BJ (cell line): ENCODE measurements around the gene PLEKHA4. TPM values are rescaled to one million over a fixed set of nuclear protein-coding genes. Genes with fewer than 3 reads are reported as not detected.
A peak's percentile ranks its signal among the peaks of the same experiment; 100 is the strongest.
"Not testable (repeated sequence)": the region's sequence is repeated elsewhere in the genome, so short reads cannot be mapped to it uniquely, and the experiment has no call there.

Experiments
- CTCF ChIA-PET: fragments of 350-600 bp; formaldehyde crosslinking; extraction: SDS; loops from one replicate; lab custom pipeline; 2021; ENCODE audit warnings: antibody characterized with exemption, inconsistent platforms; lab: Yijun Ruan, JAX
- POLR2A ChIA-PET: fragments of 300-600 bp; sonication (Branson Sonifier 250); formaldehyde crosslinking; extraction: SDS; loops from one replicate; lab custom pipeline; 2021; ENCODE audit warnings: antibody characterized with exemption; lab: Charles Lee
- DNase-seq: peaks from one replicate; pipeline ENCODE4 v3.0.0-alpha.2; 2011; ENCODE audit warnings: low read depth
- H3K27me3 ChIP-seq: 2 replicates; pipeline ENCODE4 v1.6.0; 2011; ENCODE audit warnings: low read length; ENCODE audit not compliant: control insufficient read depth, insufficient read depth
- H3K36me3 ChIP-seq: 2 replicates; pipeline ENCODE4 v1.5.1; 2011; ENCODE audit warnings: low read length; ENCODE audit not compliant: control insufficient read depth, insufficient read depth
- H3K4me3 ChIP-seq: 2 replicates; pipeline ENCODE4 v1.5.1; 2011; ENCODE audit warnings: low read depth, mild to moderate bottlenecking, control low read depth, low read length
- polyA plus RNA-seq: library from polyadenylated mRNA; depleted of rRNA; stranded (reverse); fragments of >200 nt; gene quantifications from 2 replicates; pipeline ENCODE4 v1.2.3, GENCODE V29; 2011
- TF ChIP-seq, protein P1 (sequence below): IDR thresholded peaks from 2 replicates; pipeline ENCODE4 v1.5.1; 2011; ENCODE audit warnings: low read depth, mild to moderate bottlenecking, control low read depth, inconsistent platforms, low read length, moderate library complexity; ENCODE audit not compliant: insufficient read depth

PLEKHA4 gene
- polyA plus RNA-seq, 1 experiment = 5.4 TPM

DNA sequence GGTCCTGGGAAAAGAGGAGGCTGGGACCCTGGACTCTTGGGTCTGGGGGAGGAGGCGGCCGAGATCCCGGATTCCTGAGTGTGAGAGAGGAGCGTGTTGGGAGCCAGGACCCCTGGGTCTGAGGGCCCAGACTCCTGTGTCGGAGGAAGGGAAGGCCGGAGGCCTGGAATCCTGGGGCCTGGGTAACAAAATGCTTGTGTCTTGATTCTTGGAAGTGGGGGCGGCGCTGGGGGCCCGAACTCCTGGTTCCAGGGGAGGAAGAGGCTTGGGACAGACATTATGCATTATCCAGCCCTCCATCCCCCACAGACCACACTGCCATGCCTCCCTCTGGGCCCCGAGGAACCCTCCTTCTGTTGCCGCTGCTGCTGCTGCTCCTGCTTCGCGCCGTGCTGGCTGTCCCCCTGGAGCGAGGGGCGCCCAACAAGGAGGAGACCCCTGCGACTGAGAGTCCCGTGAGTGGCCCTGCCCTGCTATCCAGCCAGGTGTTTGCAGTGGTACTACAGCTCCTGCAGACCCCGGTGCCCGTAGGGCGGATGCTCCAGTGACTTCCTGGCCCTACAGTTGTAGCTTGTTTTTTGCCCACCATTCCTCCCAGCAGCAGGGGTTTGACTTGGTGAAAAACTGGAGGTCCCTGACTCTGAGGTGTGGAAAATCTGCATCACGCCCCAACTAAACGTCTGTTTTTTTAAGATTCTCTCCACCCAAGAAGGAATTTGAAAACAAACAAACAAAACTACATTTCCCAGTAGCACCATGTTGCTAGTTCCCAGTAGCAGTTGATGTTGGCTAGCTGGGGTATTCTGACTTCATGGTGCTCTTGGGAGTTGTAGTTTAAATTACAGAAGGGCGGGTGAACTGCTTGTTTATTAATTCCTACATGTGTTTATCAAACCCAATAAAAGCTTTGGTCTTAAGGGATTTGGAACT lies 32.3 kb upstream of the PLEKHA4 start:
- TF ChIP-seq, protein P1, sequence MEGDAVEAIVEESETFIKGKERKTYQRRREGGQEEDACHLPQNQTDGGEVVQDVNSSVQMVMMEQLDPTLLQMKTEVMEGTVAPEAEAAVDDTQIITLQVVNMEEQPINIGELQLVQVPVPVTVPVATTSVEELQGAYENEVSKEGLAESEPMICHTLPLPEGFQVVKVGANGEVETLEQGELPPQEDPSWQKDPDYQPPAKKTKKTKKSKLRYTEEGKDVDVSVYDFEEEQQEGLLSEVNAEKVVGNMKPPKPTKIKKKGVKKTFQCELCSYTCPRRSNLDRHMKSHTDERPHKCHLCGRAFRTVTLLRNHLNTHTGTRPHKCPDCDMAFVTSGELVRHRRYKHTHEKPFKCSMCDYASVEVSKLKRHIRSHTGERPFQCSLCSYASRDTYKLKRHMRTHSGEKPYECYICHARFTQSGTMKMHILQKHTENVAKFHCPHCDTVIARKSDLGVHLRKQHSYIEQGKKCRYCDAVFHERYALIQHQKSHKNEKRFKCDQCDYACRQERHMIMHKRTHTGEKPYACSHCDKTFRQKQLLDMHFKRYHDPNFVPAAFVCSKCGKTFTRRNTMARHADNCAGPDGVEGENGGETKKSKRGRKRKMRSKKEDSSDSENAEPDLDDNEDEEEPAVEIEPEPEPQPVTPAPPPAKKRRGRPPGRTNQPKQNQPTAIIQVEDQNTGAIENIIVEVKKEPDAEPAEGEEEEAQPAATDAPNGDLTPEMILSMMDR = no peak
- peaks cover 13% of the 10 kb centered on the region for H3K36me3 ChIP-seq
- H3K4me3 ChIP-seq = peak overlapping the region; percentile 63
- ChIA-PET CTCF (interaction anchor here (0.9 to 1.2 kb wide), 4 partner anchors 63 to 70 kb away, joined by 3 to 4 read pairs (median 4); no protein-coding TSS in a partner anchor), POLR2A (interaction anchor here (0.6 to 1.1 kb wide), 2 partner anchors 22 to 93 kb away, joined by 3 to 5 read pairs; partner anchors contain the start of gene RUVBL2)
- no peaks in the 10 kb centered on the region for H3K27me3 ChIP-seq
- no peak for DNase-seq

DNA sequence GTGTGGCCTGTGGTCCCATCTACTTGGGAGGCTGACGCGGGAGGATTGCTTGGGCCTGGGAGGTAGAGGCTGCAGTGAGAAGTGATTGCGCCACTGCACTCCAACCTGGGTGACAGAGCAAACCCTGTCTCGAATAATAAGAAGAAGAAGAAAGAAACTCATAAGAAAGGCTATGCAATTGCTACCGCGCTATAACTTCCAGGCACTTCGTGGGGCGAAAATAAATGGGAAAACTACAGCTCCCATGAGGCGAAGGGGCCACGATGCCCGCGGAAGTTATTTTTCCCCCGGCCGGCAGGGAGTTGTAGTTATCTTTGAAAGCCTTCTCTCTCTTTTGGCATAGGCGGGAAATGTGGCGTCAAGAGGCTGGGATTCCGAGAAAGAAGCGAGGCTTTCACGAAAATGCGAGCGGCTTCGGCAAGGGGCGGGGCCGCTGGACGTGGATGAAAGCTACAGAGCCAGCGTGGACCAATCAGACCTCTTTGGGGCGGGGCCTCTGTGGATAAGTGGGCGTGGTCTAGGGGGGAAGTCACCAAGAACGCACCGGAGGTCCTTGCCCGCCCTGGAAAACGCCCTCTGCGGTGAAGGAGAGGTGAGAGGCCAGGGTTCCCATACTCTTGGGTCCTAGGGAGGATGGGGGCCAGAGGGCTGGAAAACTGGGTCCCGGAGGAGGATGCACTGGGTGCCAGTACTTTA lies 31.5 kb upstream of the PLEKHA4 start, which contains the start of gene NUCB1:
NUCB1 (plus strand) TSS at position 532 of the 696 bp plus-strand sequence. CDS start 485 bp downstream, outside the sequence.
- peaks cover 7% of the 10 kb centered on the region for H3K36me3 ChIP-seq
- TF ChIP-seq, protein P1 = peak; percentile 38
- ChIA-PET POLR2A (interaction anchor here (0.6 kb wide), 1 partner anchor 94 kb away, joined by 3 read pairs; the partner anchor contains the start of gene RUVBL2), CTCF (interaction anchor here (1.2 kb wide), 2 partner anchors 64 to 71 kb away, joined by 3 to 4 read pairs; no protein-coding TSS in a partner anchor)
- H3K4me3 ChIP-seq = peak within 1 kb of the TSS; percentile 63
- peak; percentile 95 for DNase-seq
- H3K27me3 ChIP-seq = peaks cover 2% of the 10 kb centered on the region; the same call in 1 of the 2 replicates

DNA sequence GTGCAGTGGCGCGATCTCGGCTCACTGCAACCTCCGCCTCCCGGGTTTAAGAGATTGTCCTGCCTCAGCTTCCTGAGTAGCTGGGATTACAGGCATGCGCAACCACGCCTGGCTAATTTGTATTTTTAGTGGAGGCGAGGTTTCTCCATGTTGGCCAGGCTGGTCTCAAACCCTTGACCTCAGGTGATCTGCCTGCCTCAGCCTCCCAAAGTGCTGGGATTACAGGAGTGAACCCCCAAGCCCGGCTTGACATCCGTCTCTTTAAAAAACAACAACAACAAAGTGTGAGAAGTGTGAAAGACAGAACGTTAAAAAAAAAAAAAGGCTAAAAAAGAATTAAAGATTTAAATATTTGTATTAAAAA lies 31.0 kb upstream of the PLEKHA4 start:
- H3K4me3 ChIP-seq = peak overlapping the region; percentile 63
- H3K27me3 ChIP-seq, H3K36me3 ChIP-seq, POLR2A ChIA-PET, DNase-seq: not testable (repeated sequence)
- CTCF ChIA-PET = interaction anchor here (0.7 to 1.2 kb wide), 3 partner anchors 65 to 111 kb away, joined by 3 to 4 read pairs (median 3); no protein-coding TSS in a partner anchor

DNA sequence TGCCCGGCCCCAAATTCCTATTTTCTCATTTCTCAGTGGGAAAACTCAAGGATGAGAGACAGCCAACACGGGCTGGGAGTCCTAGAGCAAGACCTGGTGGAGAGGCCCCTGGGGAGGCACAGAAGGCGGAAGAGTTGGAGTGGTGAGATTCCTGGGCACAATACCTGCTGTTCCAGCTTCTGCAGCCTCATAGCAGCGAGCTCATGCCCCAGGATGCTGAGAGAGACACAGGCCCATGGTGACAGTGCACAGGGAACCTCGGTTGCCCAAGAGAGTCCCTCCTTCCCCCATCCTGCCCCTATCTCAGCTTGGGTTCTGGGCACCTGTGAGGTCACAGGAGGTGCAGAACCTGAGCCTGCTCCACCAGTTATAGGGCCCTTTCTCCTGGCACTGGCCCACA lies 28.8 kb upstream of the PLEKHA4 start:
- CTCF ChIA-PET = interaction anchor here (0.7 to 1.2 kb wide), 2 partner anchors 17 to 28 kb away, joined by 3 to 4 read pairs; no protein-coding TSS in a partner anchor
- Histone ChIP-seq H3K27me3 (peaks cover 4% of the 10 kb centered on the region; the same call in 1 of the 2 replicates), H3K36me3 (no peaks in the 10 kb centered on the region), H3K4me3 (no peak overlapping the region)
- POLR2A ChIA-PET = no interaction called here
- DNase-seq = no peak
- TF ChIP-seq, protein P1 = no peak

DNA sequence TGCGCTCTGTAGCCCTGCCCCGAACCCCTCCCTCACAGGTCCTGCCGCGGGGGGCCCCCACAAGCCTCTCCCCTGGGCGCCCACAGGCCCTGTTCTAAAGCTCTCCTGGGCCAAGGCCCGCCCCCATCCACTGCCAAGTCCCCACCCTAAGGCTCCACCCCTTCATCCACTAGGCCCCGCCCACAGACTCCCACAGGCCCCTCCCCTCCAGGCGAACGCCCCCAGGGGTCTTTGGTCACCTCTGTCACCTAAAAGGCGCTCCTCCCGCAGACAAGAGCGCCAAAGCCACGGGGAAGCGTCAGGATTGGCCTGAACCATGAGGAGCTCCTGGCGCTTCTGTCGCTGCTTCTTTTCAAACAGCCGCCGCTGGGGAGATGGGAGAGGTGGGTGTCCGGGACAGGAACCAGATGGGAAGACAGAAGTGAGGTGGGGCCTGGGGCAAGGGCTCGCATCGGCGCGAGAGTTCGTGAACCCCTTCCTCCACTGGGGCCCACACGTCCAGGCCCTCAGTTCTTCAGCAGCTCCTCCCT lies 27.8 kb upstream of the PLEKHA4 start:
- Histone ChIP-seq H3K27me3 (peaks cover 4% of the 10 kb centered on the region; the same call in 1 of the 2 replicates), H3K4me3 (peak overlapping the region; percentile 33), H3K36me3 (no peaks in the 10 kb centered on the region)
- CTCF ChIA-PET = interaction anchor here (0.7 to 1.2 kb wide), 2 partner anchors 16 to 29 kb away, joined by 3 to 4 read pairs; no protein-coding TSS in a partner anchor
- DNase-seq = no peak
- POLR2A ChIA-PET = interaction anchor here (0.5 kb wide), 1 partner anchor 44 kb away, joined by 3 read pairs; no protein-coding TSS in a partner anchor
- TF ChIP-seq, protein P1 = no peak
